HEK293 (cell line): ENCODE data around the gene PPP6R3.

Experiments used
- PBX3 ChIP-seq: sonication (generic); formaldehyde crosslinking; IDR thresholded peaks from 2 replicates; pipeline ENCODE4 v1.8.1; 2022; ENCODE audit warnings: mild to moderate bottlenecking, moderate library complexity, missing genetic modification reagents
- ZNF639 ChIP-seq: fragments of 450-650 bp; formaldehyde crosslinking; IDR thresholded peaks from 2 replicates; pipeline ENCODE4 v1.5.1; 2016; ENCODE audit warnings: missing biosample characterization, missing genetic modification characterization
- TF ChIP-seq, protein P1 (sequence below): fragments of 450-650 bp; formaldehyde crosslinking; IDR thresholded peaks from 2 replicates; pipeline ENCODE4 v1.5.1; 2016; ENCODE audit warnings: missing biosample characterization, missing genetic modification characterization

DNA sequence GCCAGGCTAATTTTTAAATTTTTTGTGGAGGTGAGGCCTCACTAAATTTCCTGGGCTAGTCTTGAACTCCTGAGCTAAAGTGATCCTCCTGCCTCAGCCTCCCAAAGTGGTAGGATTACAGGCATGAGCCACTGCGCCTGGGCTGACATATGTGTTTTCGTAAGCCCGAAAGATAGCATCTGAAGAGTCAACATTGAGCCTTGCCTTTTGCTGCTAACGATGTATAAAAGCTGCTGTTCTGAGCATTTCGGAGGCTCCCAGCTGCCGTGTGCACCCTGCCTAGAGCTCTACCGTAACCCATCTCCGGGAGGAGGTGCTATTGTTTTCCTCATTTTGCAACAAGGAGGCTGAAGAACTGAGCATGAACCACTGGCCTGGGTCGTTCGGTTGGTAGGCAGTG lies 18.1 kb upstream of the PPP6R3 start:
- no peak for TF ChIP-seq PBX3
- TF ChIP-seq, protein P1, sequence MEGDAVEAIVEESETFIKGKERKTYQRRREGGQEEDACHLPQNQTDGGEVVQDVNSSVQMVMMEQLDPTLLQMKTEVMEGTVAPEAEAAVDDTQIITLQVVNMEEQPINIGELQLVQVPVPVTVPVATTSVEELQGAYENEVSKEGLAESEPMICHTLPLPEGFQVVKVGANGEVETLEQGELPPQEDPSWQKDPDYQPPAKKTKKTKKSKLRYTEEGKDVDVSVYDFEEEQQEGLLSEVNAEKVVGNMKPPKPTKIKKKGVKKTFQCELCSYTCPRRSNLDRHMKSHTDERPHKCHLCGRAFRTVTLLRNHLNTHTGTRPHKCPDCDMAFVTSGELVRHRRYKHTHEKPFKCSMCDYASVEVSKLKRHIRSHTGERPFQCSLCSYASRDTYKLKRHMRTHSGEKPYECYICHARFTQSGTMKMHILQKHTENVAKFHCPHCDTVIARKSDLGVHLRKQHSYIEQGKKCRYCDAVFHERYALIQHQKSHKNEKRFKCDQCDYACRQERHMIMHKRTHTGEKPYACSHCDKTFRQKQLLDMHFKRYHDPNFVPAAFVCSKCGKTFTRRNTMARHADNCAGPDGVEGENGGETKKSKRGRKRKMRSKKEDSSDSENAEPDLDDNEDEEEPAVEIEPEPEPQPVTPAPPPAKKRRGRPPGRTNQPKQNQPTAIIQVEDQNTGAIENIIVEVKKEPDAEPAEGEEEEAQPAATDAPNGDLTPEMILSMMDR (tag by site-specific recombination), result no peak
- TF ChIP-seq ZNF639 (tag by site-specific recombination), result no peak
